CD14-positive monocyte (primary cell): ENCODE data around the gene GRID2. TPM values are rescaled to one million over a fixed set of nuclear protein-coding genes. Genes with fewer than 3 reads are reported as not detected.

Experiments used
- DNase-seq, 3 donors: peaks; one replicate each; pipeline ENCODE4 v3.0.0-alpha.2; 2011 to 2022
- H2AFZ ChIP-seq: 2 replicates; pipeline ENCODE4 v1.6.0; 2012; ENCODE audit warnings: mild to moderate bottlenecking, low read depth, low read length, inconsistent platforms; ENCODE audit not compliant: insufficient read depth, poor library complexity, severe bottlenecking
- H3K27ac ChIP-seq, 2 donors: 1 replicate in 1 of 2; 2 replicates in 1 of 2; pipeline ENCODE4 v1.5.1; 2012 to 2013; ENCODE audit warnings: low read length in 2 of 2, control low read depth in 1 of 2, inconsistent platforms in 1 of 2, low read depth in 1 of 2, mild to moderate bottlenecking in 1 of 2
- H3K27me3 ChIP-seq, 2 donors: one replicate each; pipeline versions ENCODE4 v1.6.0 to v1.6.1; 2011 to 2013; ENCODE audit warnings: low read length in 2 of 2; ENCODE audit not compliant: control insufficient read depth in 2 of 2, insufficient read depth in 2 of 2
- H3K36me3 ChIP-seq, 2 donors: replicated peaks in 1 of 2; 1 replicate in 1 of 2; 2 replicates in 1 of 2; pipeline versions ENCODE4 v1.5.1 to v1.6.1; 2012 to 2013; ENCODE audit warnings: low read length in 2 of 2, control low read depth in 1 of 2, inconsistent platforms in 1 of 2, mild to moderate bottlenecking in 1 of 2; ENCODE audit not compliant: insufficient read depth in 2 of 2, control insufficient read depth in 1 of 2
- H3K4me1 ChIP-seq, 2 donors: 1 replicate in 1 of 2; 2 replicates in 1 of 2; pipeline versions ENCODE4 v1.5.1 to v1.6.1; 2012 to 2013; ENCODE audit warnings: low read length in 2 of 2, control low read depth in 1 of 2, inconsistent platforms in 1 of 2, mild to moderate bottlenecking in 1 of 2, moderate library complexity in 1 of 2; ENCODE audit not compliant: insufficient read depth in 2 of 2, control insufficient read depth in 1 of 2
- H3K4me2 ChIP-seq: replicated peaks from 2 replicates; pipeline ENCODE3; 2012; ENCODE audit warnings: low read length, moderate library complexity, mild to moderate bottlenecking; ENCODE audit not compliant: poor library complexity, severe bottlenecking; ENCODE audit errors: extremely low read depth
- H3K4me3 ChIP-seq, 3 experiments: fragments of 200-600 bp in 1 of 3; sonication (generic) in 1 of 3; replicated peaks in 1 of 3; 1 replicate in 2 of 3; 2 replicates in 1 of 3; pipeline ENCODE4 v1.5.1; 2011 to 2013; ENCODE audit warnings: low read length in 3 of 3, mild to moderate bottlenecking in 3 of 3, control low read depth in 2 of 3, low read depth in 2 of 3, inconsistent platforms in 1 of 3, moderate library complexity in 1 of 3
- H3K79me2 ChIP-seq: 2 replicates; pipeline ENCODE4 v1.6.0; 2012; ENCODE audit warnings: mild to moderate bottlenecking, control low read depth, inconsistent platforms, low read length, moderate library complexity; ENCODE audit not compliant: insufficient read depth
- H3K9ac ChIP-seq: 2 replicates; pipeline ENCODE4 v1.6.0; 2017; ENCODE audit warnings: low read length, mild to moderate bottlenecking; ENCODE audit not compliant: insufficient read depth, poor library complexity, severe bottlenecking
- H3K9me3 ChIP-seq, 2 donors: replicated peaks in 1 of 2; 1 replicate in 1 of 2; 2 replicates in 1 of 2; pipeline versions ENCODE4 v1.5.1 to v1.6.1; 2012 to 2013; ENCODE audit warnings: low read length in 2 of 2, control low read depth in 1 of 2; ENCODE audit not compliant: control insufficient read depth in 1 of 2, insufficient read depth in 1 of 2
- H4K20me1 ChIP-seq: 2 replicates; pipeline ENCODE4 v1.6.0; 2012; ENCODE audit warnings: mild to moderate bottlenecking, low read length, control low read depth, moderate library complexity; ENCODE audit not compliant: insufficient read depth
- H3K27ac Mint-ChIP-seq, 7 donors: one replicate each; pipeline ENCODE4 v1.8.0; 2020; ENCODE audit warnings: mild to moderate bottlenecking in 7 of 7, mixed read lengths in 7 of 7, moderate library complexity in 6 of 7, inconsistent platforms in 2 of 7
- H3K27me3 Mint-ChIP-seq, 3 donors: one replicate each; pipeline ENCODE4 v1.8.0; 2021 to 2022; ENCODE audit warnings: low read depth in 3 of 3, mild to moderate bottlenecking in 3 of 3, mixed read lengths in 3 of 3, moderate library complexity in 3 of 3, inconsistent platforms in 1 of 3
- H3K36me3 Mint-ChIP-seq, 2 donors: one replicate each; pipeline ENCODE4 v1.8.0; 2020; ENCODE audit warnings: mixed read lengths in 2 of 2, inconsistent platforms in 1 of 2, mild to moderate bottlenecking in 1 of 2
- H3K4me1 Mint-ChIP-seq: one replicate; pipeline ENCODE4 v1.8.0; 2020; ENCODE audit warnings: mild to moderate bottlenecking, mixed read lengths
- H3K4me3 Mint-ChIP-seq, 2 donors: one replicate each; pipeline ENCODE4 v1.8.0; 2020; ENCODE audit warnings: mild to moderate bottlenecking in 2 of 2, mixed read lengths in 2 of 2, moderate library complexity in 1 of 2
- H3K9me3 Mint-ChIP-seq, 7 donors: one replicate each; pipeline ENCODE4 v1.8.0; 2020 to 2022; ENCODE audit warnings: mixed read lengths in 7 of 7, mild to moderate bottlenecking in 6 of 7, moderate library complexity in 6 of 7, inconsistent platforms in 2 of 7
- CTCF ChIP-seq: fragments of 200-600 bp; IDR thresholded peaks from one replicate; pipeline ENCODE4 v1.8.0; 2022; ENCODE audit warnings: antibody characterized with exemption, mild to moderate bottlenecking
- WGBS: methylation state at CpG from one replicate; pipeline ENCODE4 v1.1.5; 2013; ENCODE audit warnings: missing lambda C conversion rate; ENCODE audit not compliant: insufficient coverage; 5-methylcytosine and 5-hydroxymethylcytosine counted together
- intact Hi-C, 2 donors: fragments of 100-400 bp; cut with micrococcal nuclease; formaldehyde crosslinking; loops; one replicate each; pipeline versions ENCODE4 v1.15.0 to v1.15.1; 2023
- polyA plus RNA-seq, 3 donors: library from polyadenylated mRNA; depleted of rRNA in 1 of 3; unstranded in 2 of 3; stranded (reverse) in 1 of 3; fragments of 300-500 nt in 2 of 3; fragments of >200 nt in 1 of 3; fragmentation: Illumina TruSeq in 2 of 3; gene quantifications; 1 replicate in 2 of 3; 2 replicates in 1 of 3; pipeline ENCODE4 v1.2.3, GENCODE V29; 2012 to 2021

Gene GRID2
- polyA plus RNA-seq, 3 donors = not detected

GRCh38 chr4:93502991-93503390 is 1199.2 kb downstream of the GRID2 start:
- Histone ChIP-seq H4K20me1 (no peaks in the 10 kb centered on the region), H3K9me3 (peaks cover 0 to 4% of the 10 kb centered on the region in 2 donors), H3K4me2 (no peak overlapping the region), H3K27me3 (no peaks in the 10 kb centered on the region), H2AFZ (no peak overlapping the region), H3K27ac (no peak overlapping the region), H3K4me3 (no peak overlapping the region), H3K79me2 (no peaks in the 10 kb centered on the region), H3K36me3 (no peaks in the 10 kb centered on the region), H3K9ac (no peak overlapping the region), H3K4me1 (no peaks in the 10 kb centered on the region)
- Mint-ChIP-seq H3K4me3 (no peak overlapping the region), H3K36me3 (no peaks in the 10 kb centered on the region), H3K9me3 (peaks cover 0 to 6% (median 2%) of the 10 kb centered on the region in 7 donors), H3K4me1 (no peaks in the 10 kb centered on the region), H3K27ac (no peak overlapping the region), H3K27me3 (peaks cover 0 to 2% (median 0%) of the 10 kb centered on the region in 3 donors)
- WGBS = no CpG with 5 or more reads among the region's 2 CpGs
- intact Hi-C loops = no loop called here
- TF ChIP-seq CTCF = no peak
- no peak for DNase-seq

GRCh38 chr4:93513851-93514250 is 1210.1 kb downstream of the GRID2 start:
- intact Hi-C loops = no loop called here
- Histone ChIP-seq H3K4me2 (no peak overlapping the region), H3K36me3 (no peaks in the 10 kb centered on the region), H3K27me3 (no peaks in the 10 kb centered on the region), H3K4me3 (no peak overlapping the region), H4K20me1 (no peaks in the 10 kb centered on the region), H3K4me1 (no peaks in the 10 kb centered on the region), H2AFZ (no peak overlapping the region), H3K9ac (no peak overlapping the region), H3K9me3 (no peaks in the 10 kb centered on the region), H3K79me2 (no peaks in the 10 kb centered on the region), H3K27ac (no peak overlapping the region)
- Mint-ChIP-seq H3K27me3 (peaks cover 0 to 2% (median 0%) of the 10 kb centered on the region in 3 donors), H3K36me3 (no peaks in the 10 kb centered on the region), H3K9me3 (peaks cover 0 to 8% (median 0%) of the 10 kb centered on the region in 7 donors), H3K27ac (no peak overlapping the region), H3K4me1 (no peaks in the 10 kb centered on the region), H3K4me3 (no peak overlapping the region)
- no peak for TF ChIP-seq CTCF
- 60% methylated on average over 1 of the region's 2 CpGs for WGBS
- DNase-seq = no peak
